Mesothelial cell of epicardium (in vitro differentiated cells): ENCODE results near the gene PRDM16. TPM values are rescaled to one million over a fixed set of nuclear protein-coding genes. Genes with fewer than 3 reads are reported as not detected.

Experiments
- DNase-seq, 2 experiments: peaks; one replicate each; pipeline ENCODE4 v3.0.0; 2021; ENCODE audit warnings: low spot score in 2 of 2; ENCODE audit not compliant: unreplicated experiment in 2 of 2
- H3K27ac Mint-ChIP-seq: 2 replicates; pipeline ENCODE4 v1.8.0; 2021; ENCODE audit warnings: mixed read lengths
- H3K27me3 Mint-ChIP-seq: 2 replicates; pipeline ENCODE4 v1.8.0; 2021; ENCODE audit warnings: low read depth, mixed read lengths
- H3K36me3 Mint-ChIP-seq: 2 replicates; pipeline ENCODE4 v1.8.0; 2021; ENCODE audit warnings: mixed read lengths
- H3K4me1 Mint-ChIP-seq: 2 replicates; pipeline ENCODE4 v1.8.0; 2021; ENCODE audit warnings: mixed read lengths
- H3K4me3 Mint-ChIP-seq: 2 replicates; pipeline ENCODE4 v1.8.0; 2021; ENCODE audit warnings: mild to moderate bottlenecking, moderate library complexity, mixed read lengths
- H3K9me3 Mint-ChIP-seq: 2 replicates; pipeline ENCODE4 v1.8.0; 2021; ENCODE audit warnings: mixed read lengths
- CTCF ChIP-seq: fragments of 200-600 bp; sonication (generic); IDR thresholded peaks from one replicate; pipeline ENCODE4 v1.5.0; 2021; ENCODE audit warnings: antibody characterized with exemption; ENCODE audit not compliant: unreplicated experiment
- total RNA-seq: library from RNA; stranded (reverse); gene quantifications from 3 replicates; pipeline ENCODE4 v1.2.1, GENCODE V29; 2021

The PRDM16 gene
- total RNA-seq, 1 donor from 2014 or later: 1.4 TPM

GRCh38 chr1:3133686-3134085 lies 64.7 kb downstream of the PRDM16 start:
- no peak overlapping the region for H3K27ac Mint-ChIP-seq
- no peaks in the 10 kb centered on the region for H3K36me3 Mint-ChIP-seq
- no peak for TF ChIP-seq CTCF
- peaks cover 3% of the 10 kb centered on the region for H3K4me1 Mint-ChIP-seq
- H3K4me3 Mint-ChIP-seq: no peak overlapping the region
- no peaks in the 10 kb centered on the region for H3K9me3 Mint-ChIP-seq
- no peak for DNase-seq
- peaks cover 24% of the 10 kb centered on the region for H3K27me3 Mint-ChIP-seq

- DNase-seq: no peak
- H3K4me3 Mint-ChIP-seq: no peak overlapping the region
- no peaks in the 10 kb centered on the region for H3K36me3 Mint-ChIP-seq
- peaks cover 4% of the 10 kb centered on the region for H3K4me1 Mint-ChIP-seq
- H3K9me3 Mint-ChIP-seq: no peaks in the 10 kb centered on the region
- no peak for TF ChIP-seq CTCF
- H3K27ac Mint-ChIP-seq: no peak overlapping the region
- H3K27me3 Mint-ChIP-seq: peaks cover 28% of the 10 kb centered on the region
Observed at GRCh38 chr1:3134381-3135072, 65.5 kb downstream of the PRDM16 start.

GRCh38 chr1:3135073-3135702 lies 66.2 kb downstream of the PRDM16 start:
- H3K27me3 Mint-ChIP-seq: peaks cover 33% of the 10 kb centered on the region
- no peak overlapping the region for H3K4me3 Mint-ChIP-seq
- no peak for DNase-seq
- no peak for TF ChIP-seq CTCF
- peaks cover 11% of the 10 kb centered on the region for H3K4me1 Mint-ChIP-seq
- H3K27ac Mint-ChIP-seq: no peak overlapping the region
- H3K9me3 Mint-ChIP-seq: no peaks in the 10 kb centered on the region
- no peaks in the 10 kb centered on the region for H3K36me3 Mint-ChIP-seq

GRCh38 chr1:3135744-3136455 lies 66.9 kb downstream of the PRDM16 start:
- TF ChIP-seq CTCF: no peak
- Mint-ChIP-seq H3K27me3 (peaks cover 35% of the 10 kb centered on the region), H3K4me3 (no peak overlapping the region), H3K9me3 (no peaks in the 10 kb centered on the region), H3K4me1 (peaks cover 17% of the 10 kb centered on the region), H3K27ac (no peak overlapping the region), H3K36me3 (no peaks in the 10 kb centered on the region)
- no peak for DNase-seq

- peaks cover 21% of the 10 kb centered on the region for H3K4me1 Mint-ChIP-seq
- peaks cover 40% of the 10 kb centered on the region for H3K27me3 Mint-ChIP-seq
- no peak for DNase-seq
- H3K36me3 Mint-ChIP-seq: no peaks in the 10 kb centered on the region
- H3K4me3 Mint-ChIP-seq: no peak overlapping the region
- H3K9me3 Mint-ChIP-seq: no peaks in the 10 kb centered on the region
- no peak for TF ChIP-seq CTCF
- no peak overlapping the region for H3K27ac Mint-ChIP-seq
Observed at GRCh38 chr1:3136532-3136931, 67.5 kb downstream of the PRDM16 start.
